Hematopoietic multipotent progenitor cell treated with erythropoietin and hydrocortisone succinate and interleukin-3 and kit ligand, for 6 days (in vitro differentiated cells): ENCODE measurements around the gene ABLIM2.

Experiments used
- DNase-seq: peaks from one replicate; pipeline ENCODE4 v3.0.0-alpha.2; 2015

The ABLIM2 gene

GRCh38 chr4:8133897-8134563 lies 24.6 kb downstream of the ABLIM2 start:
- DNase-seq: no peak

GRCh38 chr4:8132947-8133705 lies 25.5 kb downstream of the ABLIM2 start:
- DNase-seq: no peak

GRCh38 chr4:8132400-8132799 lies 26.2 kb downstream of the ABLIM2 start:
- no peak for DNase-seq

- DNase-seq: no peak
Measured at GRCh38 chr4:8131826-8132225, 26.8 kb downstream of the ABLIM2 start.

- no peak for DNase-seq
Measured at GRCh38 chr4:8131210-8131609, 27.4 kb downstream of the ABLIM2 start.

GRCh38 chr4:8130346-8131066 lies 28.1 kb downstream of the ABLIM2 start:
- DNase-seq: no peak

GRCh38 chr4:8129785-8130184 lies 28.8 kb downstream of the ABLIM2 start:
- DNase-seq: no peak

- DNase-seq: no peak
Measured at GRCh38 chr4:8129136-8129535, 29.5 kb downstream of the ABLIM2 start.

GRCh38 chr4:8128100-8128856 lies 30.3 kb downstream of the ABLIM2 start:
- DNase-seq: no peak

GRCh38 chr4:8127051-8127826 lies 31.4 kb downstream of the ABLIM2 start:
- DNase-seq: no peak

- no peak for DNase-seq
Measured at GRCh38 chr4:8126523-8126922, 32.1 kb downstream of the ABLIM2 start.

- DNase-seq: no peak
Measured at GRCh38 chr4:8125526-8126056, 33.0 kb downstream of the ABLIM2 start.

GRCh38 chr4:8123870-8124269 lies 34.7 kb downstream of the ABLIM2 start:
- DNase-seq: no peak

GRCh38 chr4:8123389-8123788 lies 35.2 kb downstream of the ABLIM2 start:
- no peak for DNase-seq

- no peak for DNase-seq
Measured at GRCh38 chr4:8122746-8123145, 35.9 kb downstream of the ABLIM2 start.

- no peak for DNase-seq
Measured at GRCh38 chr4:8121292-8122015, 37.2 kb downstream of the ABLIM2 start.

GRCh38 chr4:8120501-8120900 lies 38.1 kb downstream of the ABLIM2 start:
- DNase-seq: no peak

GRCh38 chr4:8119877-8120276 lies 38.7 kb downstream of the ABLIM2 start:
- no peak for DNase-seq

- DNase-seq: no peak
Measured at GRCh38 chr4:8118531-8118930, 40.1 kb downstream of the ABLIM2 start.

GRCh38 chr4:8118035-8118434 lies 40.6 kb downstream of the ABLIM2 start:
- DNase-seq: no peak

GRCh38 chr4:8117278-8117682 lies 41.3 kb downstream of the ABLIM2 start:
- DNase-seq: peak; percentile 66
